GM19035 (cell line): ENCODE results near the gene STPG3.
"Not testable (repeated sequence)": the region's sequence is repeated elsewhere in the genome, so short reads cannot be mapped to it uniquely, and the experiment has no call there.

Experiments
- ATAC-seq: cut with Tn5 transposase; IDR thresholded peaks from one replicate; pipeline ENCODE4 v1.9.1; 2021; ENCODE audit not compliant: unreplicated experiment

STPG3 gene

GRCh38 chr9:137244486-137245449 is 6.3 kb upstream of the STPG3 start:
- no peak for ATAC-seq

GRCh38 chr9:137245450-137246421 is 5.3 kb upstream of the STPG3 start:
- no peak for ATAC-seq

DNA sequence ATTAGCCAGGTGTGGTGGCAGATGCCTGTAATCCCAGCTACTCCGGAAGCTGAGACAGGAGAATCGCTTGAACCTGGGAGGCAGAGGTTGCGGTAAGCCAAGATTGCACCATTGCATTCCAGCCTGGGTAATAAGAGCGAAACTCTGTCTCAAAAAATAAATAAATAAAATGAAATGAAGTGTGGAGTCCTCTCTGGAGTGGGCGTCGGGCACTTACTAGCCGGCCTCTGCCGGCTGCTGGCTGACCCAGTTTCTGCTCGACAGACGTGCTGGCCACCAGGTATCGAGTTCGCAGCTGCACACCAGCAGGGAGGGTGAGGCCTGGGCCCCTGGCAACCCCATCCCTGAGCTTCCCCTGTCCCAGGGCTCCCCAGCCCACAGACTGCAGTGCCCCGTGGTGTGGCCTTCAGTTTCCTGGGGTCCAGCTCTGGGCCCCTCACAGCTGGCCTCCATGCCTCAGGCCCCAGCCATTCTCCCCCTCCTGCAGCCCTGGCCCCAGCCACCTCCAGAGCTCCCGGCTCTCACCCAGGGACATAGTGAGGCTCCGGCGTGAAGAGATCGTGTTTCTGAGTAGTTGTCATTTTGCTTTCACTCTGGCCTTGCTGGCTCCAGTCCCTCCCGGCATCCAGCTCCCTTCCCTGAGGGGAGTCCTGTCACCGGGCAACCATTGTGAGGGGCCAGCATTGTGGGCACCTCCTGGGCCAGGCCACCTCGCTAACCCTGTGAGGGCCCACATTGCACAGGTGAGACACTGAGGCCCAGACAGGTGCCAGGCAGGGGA is 3.8 kb upstream of the STPG3 start:
- ATAC-seq = no peak

- ATAC-seq = no peak
Measured at GRCh38 chr9:137247916-137248175, 3.2 kb upstream of the STPG3 start.

GRCh38 chr9:137250329-137251193 is 525 bp upstream of the STPG3 start:
- ATAC-seq = no peak

DNA sequence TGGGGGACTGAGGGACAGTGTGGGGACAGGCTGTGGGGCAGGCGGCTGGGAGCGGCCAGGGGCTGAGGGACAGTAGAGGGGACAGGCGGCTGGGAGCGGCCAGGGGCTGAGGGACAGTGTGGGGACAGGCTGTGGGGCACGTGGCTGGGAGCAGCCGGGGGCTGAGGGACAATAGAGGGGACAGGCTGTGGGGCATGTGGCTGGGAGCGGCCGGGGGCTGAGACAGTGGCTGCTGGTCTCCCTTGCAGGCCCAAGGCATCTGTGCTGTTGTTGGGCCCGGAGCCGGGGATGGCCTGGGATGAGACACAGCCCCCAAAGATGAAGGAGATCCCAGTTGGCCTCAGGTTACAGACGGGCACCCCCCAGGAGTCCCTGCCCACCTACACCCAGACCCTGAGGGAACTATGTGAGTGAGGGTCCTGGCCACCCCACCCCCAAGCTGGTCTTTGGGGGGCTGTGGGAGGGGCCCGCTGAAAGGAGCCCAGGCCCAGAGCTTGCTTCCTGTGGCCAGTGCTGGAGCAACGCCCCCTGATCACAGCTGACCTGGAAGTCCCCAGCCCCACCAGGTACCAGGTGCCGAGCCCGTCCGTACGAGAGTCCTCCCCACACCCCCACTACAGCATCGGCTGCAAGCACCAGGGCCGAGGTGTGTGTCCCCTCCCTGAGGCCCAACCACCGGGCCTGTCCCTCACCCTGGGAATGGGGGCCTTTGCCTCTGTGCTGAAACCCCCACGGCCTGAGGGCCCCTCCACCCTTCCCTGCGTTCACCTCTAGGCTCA is 593 bp downstream of the STPG3 start:
- ATAC-seq = no peak

GRCh38 chr9:137252555-137253506 is 1.7 kb downstream of the STPG3 start:
- no peak for ATAC-seq

DNA sequence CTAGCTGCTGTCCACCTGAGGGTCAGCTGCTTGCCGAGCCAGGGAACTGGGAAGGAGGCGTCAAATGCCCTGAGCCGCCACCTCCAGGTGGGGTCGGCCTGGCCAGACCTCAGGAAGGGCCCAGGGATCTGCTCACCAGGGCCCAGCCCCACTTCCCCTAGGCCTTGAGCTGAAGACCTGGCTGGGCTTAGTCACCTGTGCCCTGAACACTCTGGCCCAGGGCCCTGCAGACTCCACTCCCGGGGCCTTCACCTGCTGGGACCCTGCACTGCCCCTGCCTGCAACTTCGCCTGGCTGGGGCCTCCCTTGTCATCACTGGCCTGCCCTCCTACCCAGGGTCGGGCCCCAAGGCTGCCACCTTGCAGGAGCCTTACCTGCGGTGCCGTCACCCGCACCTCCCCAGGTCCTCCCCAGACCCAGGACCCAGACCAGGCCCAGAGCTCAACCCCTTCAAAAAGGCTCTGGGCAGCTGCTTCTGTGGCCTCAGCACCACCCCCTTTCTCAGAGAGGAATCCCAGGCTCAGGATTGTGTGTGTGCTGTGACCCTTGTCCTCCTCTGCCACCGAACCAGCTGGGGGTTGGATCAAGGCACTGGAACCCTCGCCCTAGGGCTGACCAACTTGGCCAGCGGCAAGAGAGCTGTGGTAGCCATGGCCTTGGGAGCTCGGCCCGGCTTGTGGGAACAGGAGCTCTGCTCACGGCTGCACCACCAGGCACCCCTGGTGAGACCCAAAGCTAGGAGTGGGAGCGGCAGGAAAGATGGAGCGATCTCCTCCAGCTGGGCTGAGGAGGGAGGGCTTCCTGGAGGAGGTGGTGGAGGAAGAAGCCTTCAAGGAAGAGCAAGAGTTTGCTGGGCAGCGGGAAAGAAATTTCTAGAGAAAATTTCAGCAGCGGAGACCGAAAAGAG is 2.9 kb downstream of the STPG3 start:
- no peak for ATAC-seq

GRCh38 chr9:137254624-137255447 is 3.8 kb downstream of the STPG3 start, which contains the start of gene NELFB:
TSS of gene NELFB (plus strand) at chr9:137255327.
- ATAC-seq = peak; percentile 77

DNA sequence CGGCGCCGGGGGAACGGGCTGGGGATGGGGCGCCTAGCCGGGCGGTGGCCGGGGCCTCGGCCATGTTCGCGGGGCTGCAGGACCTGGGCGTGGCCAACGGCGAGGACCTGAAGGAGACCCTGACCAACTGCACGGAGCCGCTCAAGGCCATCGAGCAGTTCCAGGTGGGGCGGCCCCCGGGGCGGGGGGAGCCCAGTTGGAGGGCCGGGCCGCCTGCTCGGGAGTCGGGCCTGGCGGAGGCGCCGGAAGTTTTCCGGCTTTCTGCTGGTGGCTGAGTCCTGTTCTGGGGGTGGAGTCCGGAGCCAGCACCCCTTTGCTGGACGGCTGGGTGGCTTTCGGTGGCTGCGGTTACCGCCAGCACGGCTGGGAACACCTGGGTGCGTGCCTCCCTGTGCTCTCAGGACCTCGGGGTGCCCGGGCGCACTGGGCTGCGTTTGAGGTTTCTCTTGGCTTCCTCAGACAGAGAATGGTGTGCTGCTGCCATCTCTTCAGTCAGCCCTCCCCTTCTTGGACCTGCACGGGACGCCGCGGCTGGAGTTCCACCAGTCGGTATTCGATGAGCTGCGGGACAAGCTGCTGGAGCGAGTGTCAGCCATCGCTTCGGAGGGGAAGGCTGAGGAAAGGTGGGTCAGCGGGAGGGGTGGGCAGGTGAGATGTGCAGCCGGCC is 4.5 kb downstream of the STPG3 start:
- no peak for ATAC-seq

DNA sequence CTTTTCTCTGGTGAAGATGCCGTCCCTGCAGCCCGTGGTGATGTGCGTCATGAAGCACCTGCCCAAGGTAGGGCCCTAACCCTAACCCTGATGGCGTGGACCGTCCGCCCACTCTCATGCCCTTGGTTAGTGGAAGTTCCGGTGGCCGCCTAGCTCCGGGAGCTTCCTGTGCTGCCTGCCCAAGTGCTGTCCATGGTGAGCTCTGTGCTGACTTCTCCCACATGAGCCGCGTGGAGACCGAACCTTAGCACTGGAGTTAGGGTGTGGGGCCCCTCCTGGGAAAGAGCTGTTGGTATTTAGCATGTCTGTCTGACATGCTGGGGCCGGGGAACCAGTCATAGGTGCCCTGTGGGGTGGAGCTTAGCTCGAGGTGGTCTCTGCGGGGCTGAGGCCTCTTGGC is 5.3 kb downstream of the STPG3 start:
- ATAC-seq = no peak

DNA sequence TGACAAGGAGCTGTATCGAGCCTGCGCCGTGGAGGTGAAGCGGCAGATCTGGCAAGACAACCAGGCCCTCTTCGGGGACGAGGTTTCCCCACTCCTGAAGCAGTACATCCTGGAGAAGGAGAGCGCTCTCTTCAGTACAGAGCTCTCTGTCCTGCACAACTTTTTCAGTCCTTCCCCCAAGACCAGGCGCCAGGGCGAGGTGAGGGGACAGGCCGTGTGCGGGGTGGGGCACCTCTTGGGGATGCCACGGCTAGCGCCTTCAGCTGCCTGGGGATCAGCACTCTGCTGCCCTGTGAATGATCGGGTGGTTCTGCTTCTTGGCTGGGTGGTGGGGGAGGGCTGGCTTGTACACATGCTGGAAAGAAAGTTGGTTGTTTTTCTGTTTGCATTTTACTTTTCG is 5.8 kb downstream of the STPG3 start:
- ATAC-seq = no peak

- ATAC-seq = not testable (repeated sequence)
Measured at GRCh38 chr9:137262173-137262908, 11.3 kb downstream of the STPG3 start.

GRCh38 chr9:137262909-137263285 is 11.8 kb downstream of the STPG3 start:
- no peak for ATAC-seq

GRCh38 chr9:137263506-137263905 is 12.4 kb downstream of the STPG3 start:
- no peak for ATAC-seq
